GM19452 (cell line): ENCODE data around the gene FBXL15.

ENCODE experiments used
- ATAC-seq: cut with Tn5 transposase; IDR thresholded peaks from one replicate; pipeline ENCODE4 v1.9.1; 2021; ENCODE audit not compliant: unreplicated experiment

Gene FBXL15

DNA sequence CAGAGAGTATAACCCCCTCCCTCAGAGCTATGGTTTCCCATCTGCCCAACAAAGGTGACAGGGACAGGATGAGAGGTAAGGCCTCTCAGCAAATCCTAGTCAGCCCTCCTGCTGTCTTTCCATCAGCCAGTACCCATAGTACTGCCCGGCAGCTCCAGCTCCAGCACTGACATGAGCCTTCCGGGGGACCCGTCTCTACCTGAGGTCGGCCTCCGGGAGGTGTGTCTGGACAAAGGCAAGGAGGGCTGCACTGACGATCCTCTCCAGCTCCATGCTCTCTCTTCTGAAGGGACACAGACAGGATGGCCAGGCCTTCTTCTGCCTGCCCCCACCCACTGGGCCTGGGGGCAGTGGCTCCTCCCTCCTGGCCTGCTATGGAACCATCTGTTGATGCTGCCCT, 4.3 kb downstream of the FBXL15 start:
- ATAC-seq: no peak

DNA sequence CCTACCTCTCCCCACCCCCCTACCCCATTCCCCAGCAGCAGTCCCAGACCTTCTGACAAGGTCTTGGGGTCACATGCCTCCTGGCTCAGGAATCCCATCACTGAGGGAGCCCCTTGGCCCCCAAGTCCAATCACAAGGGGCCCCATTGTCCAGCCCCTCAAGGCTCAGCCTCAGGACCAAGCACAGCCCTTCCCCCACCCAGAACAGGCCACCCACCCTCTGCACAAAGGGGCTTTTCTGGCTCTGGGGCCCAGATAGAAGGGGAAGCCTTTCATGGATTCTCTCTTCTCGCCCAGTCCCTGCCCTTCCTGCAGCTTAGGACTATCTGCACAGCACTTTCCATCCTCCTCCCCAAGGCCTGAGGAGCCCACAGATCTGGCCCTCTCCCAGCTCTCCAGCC, 4.8 kb downstream of the FBXL15 start:
- ATAC-seq: no peak

DNA sequence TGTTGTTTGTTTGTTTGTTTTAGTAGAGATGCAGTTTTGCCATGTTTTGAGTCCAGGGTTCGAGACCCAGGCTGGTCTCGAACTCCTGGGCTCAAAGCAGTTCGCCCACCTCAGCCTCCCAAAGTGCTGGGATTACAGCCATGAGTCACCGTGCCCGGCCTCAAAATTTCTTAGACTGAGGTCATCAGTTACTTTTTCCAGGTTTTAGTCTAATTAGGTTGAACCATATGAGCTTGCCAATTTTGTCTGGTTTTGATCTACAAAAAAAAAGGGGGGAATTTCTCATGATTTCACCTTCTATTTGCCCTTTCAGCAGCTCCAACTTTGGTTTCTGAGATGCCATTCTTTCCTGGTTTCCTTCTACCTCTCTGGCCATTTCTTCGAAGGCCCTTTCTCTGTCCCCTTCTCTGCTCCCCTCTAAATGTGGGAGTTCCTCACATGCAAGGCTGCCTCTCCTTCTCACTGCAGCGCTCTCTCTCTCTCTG, 6.2 kb downstream of the FBXL15 start:
- no peak for ATAC-seq

DNA sequence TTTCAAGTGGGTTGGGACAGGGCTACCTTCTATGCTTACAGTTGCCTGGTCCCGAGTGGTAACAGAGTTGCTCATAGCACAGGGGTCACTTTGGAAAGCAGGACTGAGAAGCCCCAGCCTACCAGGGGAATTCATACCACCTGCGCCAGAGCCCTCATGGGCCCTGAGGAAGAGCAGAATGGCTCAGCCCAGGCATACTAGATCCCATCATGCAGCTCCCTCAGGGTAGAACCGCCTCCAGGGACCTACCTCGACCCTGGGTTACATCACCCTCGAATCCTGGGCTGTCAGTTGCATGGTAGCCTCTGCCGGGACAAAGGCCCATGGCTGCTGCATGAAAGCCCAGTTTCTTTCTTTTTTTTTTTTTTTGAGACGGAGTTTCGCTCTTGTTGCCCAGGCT, 8.8 kb downstream of the FBXL15 start:
- ATAC-seq: no peak

DNA sequence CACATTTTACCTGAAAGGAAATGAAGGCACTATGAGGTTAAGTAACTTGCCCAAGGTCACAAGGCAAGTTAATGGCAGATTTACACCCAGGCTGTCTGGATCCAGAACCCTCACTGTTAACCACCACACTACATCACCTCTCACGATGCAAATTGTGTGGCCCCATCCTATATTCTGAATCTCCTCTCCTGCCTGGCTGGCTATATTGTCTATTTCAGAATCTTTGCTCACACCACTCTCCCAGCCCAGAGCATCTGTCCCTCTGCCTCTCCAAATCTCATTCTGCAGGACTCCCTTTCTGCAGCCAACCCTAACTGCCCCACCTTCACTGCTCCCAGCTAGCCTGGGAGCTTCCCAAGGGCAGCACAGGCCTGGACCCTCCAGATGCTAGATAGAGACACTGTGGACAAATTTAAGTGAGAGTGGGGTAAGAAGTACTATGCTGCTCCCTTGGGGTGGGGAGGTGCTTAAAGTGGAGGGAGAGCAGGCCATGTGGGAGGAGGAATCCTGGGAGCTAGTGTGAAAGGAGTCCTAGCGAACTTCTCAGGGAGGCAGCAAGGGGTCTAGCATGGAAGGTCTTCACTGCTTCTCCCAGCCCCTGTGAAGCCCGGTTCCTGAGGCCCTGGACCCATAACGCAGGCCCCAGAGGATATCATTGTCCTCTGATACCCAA, 11.0 kb downstream of the FBXL15 start:
- no peak for ATAC-seq

DNA sequence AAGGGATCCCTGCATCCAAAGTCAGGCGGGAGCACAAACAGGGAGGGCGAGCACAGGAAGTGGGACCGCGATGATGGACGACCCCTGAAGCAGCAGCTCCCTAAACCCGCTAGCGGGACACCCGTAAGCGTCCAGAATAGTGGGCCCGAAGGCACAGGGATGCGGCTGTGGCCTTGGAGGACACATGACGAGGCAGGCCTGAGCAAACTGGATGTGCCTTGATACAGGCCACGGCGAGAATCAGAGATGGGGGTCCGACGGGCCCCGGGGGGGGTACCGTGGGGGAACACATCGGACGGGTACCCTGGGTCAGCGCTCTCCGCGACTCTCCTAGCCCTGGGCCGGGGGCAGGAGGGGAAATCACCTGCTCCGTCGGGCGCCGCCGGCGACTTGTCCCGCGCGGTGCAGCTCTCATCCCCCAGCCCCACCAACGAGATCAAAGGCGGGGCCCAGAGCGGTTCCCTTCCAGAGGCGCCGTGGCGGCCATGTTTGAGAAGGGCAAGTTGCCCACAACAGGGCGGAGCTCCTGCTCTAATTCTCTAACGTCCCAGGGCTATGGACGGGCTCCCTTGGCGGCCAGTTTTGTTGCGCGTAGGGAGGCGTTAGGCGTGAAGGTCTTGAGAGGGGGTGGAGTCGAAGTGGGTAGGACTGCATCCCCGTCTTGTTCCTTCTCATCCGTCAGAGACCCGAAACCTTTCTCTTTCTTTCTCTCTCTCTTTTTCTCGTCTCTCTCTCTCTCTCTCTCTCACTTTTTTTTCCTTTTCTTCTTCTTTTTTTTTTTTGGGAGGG, 11.7 kb downstream of the FBXL15 start, which contains the start of gene CUEDC2:
Gene CUEDC2 (minus strand): TSS at position 413 of the 789 bp plus-strand sequence. CDS start 7,386 bp downstream, outside the sequence.
- peak; percentile 90 for ATAC-seq

DNA sequence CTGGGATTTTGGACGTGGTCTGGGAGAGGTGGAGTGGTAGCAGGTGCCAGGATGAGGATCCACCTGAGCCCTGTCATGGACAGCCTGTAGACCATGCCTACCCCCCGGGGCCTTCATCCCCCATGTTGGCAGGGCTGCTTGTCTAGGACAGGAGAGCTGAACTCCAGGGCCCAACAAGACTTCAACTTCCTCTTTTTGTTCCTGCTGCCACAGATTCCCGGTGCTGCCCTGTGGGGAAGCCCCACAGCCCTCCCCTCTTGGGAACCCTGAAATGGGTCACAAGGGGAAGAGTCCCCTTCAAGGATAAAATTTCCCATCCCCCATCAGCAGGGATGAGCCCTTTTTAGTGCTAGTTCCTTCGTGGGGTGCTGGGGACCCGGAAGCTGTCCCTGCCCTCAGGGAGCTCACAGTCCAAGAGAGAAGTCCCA, 13.0 kb downstream of the FBXL15 start:
- no peak for ATAC-seq

DNA sequence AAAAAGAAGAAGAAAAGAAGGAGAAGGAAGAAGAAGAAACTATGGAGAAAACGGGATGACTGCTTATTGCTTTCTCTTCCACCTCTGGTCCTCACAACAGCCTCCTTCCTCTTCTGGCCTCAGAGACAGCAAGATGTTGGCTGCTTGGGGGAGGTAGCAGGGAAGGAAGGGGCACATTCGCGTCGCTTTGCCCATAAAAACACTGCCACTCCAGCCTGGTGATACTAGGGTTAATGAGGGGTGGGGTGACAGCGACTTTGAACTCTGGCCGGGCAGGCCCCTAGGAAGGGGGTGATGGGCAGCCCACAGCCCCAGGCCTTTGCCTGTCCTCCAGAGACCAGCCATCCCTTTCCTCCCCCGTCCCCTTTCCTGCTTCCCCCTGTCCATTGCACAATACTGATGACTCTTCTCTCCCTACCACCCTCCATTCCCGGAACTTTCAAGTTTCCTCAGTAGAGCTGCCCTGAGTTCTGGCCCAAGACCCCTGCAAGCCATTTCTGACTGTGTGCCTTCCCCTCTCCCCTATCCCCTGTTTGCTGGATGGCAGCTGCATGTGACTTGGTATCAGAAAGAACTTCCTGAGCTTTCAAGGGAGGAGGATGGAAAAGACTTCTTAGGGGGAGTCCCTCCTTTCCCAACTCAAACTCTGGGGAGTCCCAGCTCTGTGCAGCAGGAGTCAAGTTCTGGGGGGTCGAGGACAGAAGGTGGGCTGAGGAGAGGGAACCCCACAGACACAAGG, 13.9 kb downstream of the FBXL15 start:
- no peak for ATAC-seq

DNA sequence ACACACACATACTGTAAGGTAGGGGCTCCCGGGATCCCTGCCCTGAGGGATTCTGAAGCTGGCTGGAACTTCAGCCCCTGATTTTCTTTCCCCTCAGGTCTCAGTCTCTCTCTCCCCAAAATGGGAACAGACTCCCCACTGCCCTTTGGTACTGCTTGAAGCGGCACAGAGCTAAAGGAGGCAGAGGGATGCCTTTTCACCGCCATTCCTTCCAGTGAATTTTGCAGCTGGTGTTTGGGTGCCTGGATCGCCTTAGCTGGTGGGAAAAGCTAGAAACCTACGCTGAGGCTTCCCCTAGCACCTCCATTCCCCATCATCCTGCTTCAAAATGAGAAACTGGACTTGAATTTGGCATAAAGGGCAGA, 14.5 kb downstream of the FBXL15 start:
- no peak for ATAC-seq

DNA sequence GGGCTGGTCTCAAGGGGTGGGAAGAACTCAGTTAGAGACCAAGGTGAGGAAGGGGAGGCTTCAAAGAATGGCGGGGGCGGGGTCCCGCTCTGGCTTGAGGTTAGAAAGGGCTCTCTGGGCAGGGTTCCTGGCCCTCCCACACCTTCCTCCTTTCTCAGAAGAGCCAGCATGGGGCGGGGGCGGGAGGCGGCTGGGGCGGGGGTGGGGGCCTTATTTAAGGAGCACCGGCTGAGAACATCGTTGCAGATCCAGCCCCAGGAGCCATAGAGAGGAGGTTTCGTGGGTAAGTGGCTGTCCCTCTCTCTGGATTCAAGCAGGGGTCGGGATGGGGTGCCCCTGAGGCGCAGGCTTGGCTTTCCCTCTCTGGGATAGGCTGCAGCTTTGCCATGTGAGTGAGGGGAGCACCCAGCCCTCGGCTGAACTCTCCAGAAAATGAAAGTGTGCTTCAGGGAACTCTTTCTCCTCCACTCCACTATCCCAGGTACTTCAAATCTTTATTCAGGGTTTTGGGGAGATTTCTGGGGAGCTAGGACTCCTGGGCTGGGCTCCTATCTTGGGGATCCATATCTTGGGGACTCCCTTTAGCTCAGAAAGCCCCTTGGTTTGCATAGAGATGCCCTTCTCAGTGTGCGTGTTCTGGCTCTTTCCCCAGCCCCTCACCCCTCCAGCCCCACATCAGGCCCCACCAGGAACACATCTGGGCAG, 15.0 kb downstream of the FBXL15 start:
- no peak for ATAC-seq

DNA sequence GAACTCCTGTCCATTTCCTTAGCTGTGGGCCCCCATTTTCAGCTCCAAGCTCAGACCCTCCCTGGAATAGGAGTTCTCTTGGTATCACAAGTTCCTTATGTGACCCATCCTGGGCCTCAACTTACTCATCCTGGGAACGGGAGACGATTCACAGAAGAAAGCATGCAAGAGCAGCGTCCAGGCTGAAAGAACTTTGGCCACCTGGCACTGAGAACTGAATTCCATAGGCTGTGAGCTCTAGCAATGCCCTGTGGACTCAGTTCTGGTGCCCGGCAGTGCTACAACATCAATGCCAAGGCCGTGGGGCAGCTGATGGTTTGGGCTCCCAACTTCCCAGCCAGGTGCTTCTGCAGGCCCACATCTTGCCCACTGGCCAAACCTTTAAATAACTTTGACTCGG, 15.7 kb downstream of the FBXL15 start:
- no peak for ATAC-seq

DNA sequence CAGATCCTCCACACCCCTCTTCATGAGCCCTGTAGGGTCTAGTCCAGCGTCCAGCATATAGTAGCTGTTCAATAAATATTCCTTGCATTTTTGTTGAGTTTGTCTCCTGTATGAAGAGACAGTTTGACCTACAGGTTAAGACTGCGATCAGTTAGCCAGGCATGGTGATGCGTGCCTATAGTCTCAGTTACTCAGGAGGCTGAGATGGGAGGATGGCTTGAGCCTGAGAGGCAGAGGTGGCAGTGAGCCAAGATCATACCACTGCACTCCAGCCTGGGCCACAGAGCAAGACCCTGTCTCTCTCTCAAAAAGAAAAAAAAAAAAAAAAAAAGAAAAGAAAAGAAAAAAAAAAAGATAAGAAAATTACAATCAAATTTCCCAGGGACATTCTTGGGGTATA, 16.9 kb downstream of the FBXL15 start:
- no peak for ATAC-seq

DNA sequence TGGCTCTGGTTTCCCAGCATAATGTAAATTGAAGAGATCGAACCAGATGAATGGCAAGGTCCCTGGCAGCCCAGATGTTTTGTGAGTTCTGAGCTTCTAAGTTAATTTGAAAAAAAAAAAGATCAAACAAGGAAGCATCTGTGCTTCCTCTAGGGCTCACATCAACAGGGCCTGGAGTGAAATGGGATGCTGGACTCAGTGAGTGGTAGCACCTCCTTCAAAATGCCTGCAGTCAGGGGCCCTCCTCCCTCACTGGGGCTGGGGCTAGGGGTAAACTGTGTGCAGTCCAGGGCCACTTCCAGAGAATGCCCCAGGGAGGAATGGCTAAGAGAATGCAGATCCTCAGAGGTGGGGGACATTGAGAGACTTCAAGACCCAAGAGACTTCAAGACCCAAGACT, 17.7 kb downstream of the FBXL15 start:
- ATAC-seq: no peak

DNA sequence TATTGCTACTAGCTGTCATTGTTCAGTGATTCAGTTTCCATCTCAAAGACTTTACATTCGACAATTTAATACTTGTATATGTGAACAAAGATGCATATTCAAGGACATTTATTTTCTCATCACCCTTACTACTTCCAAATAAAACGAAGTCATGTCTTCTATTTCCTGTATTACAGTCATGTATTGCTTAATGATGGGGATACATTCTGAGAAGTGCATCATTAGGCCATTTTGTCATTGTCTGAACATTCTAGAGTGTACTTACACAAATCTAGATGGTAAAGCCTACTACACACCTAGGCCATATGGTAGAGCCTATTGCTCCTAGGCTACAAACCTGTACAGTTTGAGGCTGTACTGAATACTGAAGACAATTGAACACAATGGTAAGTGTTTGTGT, 24.2 kb downstream of the FBXL15 start:
- no peak for ATAC-seq

DNA sequence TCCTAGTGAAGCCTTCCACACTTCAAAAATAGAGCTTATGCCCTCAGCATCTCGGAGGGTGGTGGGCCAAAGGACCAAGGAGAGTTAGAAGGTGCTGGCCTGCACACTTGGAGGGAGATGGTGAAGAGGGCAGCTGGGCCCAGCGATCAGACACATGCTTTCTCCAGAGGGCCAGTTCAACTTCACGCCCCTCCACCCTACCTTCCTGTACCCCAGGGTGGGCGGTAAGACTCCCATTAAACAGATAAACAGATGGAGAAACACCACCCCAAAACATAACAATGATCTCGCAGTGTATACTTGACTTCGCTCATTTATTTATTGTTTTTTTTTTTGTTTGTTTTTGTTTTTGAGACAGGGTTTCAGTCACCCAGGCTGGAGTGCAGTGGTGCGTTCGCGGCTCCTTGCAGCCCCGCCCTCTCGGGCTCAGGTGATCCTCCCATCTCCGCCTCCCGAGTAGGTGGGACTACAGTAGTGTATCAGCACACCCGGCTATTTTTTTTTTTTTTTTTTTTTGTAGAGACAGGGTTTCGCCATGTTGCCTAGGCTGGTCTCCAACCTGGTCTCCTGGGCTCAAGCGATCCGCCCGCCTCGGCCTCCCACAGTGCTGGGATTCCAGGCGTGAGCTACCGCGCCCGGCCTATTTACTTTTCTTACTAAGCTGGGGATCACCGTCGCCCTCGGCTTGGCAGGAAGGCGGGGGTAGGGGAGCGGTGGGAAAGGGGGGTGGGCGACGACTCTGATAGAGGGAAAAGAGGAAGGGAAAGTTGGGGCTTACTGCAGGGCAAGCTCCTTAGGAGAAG, 28.9 kb downstream of the FBXL15 start:
- ATAC-seq: no peak

DNA sequence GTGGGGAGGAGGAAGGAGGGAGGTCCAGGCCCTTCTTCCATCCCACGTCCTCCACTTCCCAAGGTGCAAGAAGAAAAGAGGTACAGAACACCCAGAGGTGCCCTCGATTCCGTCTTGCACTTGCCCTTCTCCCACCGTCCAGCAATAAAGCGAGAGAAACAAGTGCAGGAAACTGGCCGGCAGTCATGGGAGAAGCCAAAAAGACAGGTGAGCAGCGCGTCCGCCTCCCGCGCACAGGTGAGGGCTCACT, 29.4 kb downstream of the FBXL15 start:
- ATAC-seq: no peak

DNA sequence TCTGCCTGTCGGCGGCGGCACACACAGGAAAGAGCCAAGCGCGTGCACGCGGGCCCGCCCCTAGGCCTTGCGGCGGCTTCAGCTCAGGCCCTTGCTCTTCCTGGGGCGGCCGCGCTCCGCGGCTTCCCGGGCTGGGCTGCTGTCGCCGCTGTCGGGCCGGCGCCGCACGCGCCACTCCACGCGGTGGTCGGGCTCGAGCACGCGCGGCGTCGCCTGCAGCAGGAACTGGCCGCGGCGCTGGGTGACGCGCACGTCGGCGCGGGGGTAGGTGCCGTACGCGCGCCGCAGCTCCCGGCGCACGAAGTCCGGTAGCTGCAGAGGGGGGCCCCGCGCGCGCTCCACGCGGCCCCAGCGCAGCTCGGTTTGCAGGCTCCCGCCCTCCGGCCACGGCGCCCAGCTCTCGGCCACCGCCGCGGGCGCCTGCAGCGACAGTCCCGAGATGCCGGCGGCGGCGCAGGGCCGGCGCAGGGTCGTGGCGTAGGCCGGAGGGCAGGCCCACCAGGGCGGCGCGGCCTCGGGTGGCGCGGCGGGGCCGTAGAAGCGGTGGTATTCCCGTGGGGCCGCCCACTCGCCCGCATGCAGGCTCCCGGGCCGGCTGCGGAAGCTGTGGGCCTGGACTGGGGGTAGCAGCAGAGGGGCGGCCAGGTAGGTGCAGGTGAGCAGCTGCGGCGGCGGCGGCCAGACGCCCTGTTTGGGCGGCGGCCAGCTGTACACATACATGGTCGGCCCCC, 29.9 kb downstream of the FBXL15 start:
- ATAC-seq: peak; percentile 82

DNA sequence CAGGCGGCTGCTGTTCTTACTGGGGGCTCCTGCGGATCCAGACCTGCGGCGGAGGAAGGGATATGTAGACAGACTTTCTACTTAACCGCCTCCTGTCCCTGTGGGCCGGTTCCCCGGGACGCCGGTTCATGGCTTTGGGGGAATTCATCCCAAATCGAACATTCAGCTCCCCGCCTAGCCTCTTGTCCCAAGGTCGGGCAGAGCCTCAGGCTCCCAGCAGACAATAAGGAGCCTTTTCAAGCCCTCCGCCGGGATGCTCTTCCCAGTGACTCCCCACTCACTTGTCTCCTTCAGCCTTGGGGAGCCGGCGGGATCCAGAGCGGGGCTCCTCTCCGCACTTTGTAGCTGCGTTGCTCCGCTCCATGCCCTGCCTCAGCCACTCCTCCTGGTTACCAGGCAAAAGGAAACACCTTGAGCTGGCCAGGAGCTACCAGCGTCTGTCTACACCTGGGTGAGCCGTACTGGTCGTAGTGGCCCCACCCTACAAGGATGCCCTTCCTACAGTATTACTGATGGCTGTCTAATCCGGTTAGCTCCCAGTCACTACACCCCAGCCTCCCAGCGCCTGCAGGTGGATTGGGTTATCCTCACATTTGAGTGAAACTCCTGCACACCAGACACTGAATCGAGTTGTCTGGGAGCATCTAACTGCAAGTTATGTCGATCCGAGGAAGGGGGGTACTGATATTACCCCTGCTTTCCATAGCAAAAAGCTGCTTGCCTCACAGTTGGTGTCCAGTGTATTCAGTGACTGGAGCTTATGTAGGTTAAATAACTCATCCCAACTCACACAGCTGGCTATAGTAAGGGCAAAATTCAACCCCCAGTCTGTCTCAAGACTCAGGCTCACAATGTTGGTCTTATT, 30.7 kb downstream of the FBXL15 start, which contains the start of gene C10orf95:
Gene C10orf95 (minus strand): TSS at position 439 of the 865 bp plus-strand sequence. CDS start 450 bp downstream, outside the sequence.
- no peak for ATAC-seq
